ENCODE results near the gene NSMCE1. TPM values are rescaled to one million over a fixed set of nuclear protein-coding genes. Genes with fewer than 3 reads are reported as not detected.
"Not testable (repeated sequence)": the region's sequence is repeated elsewhere in the genome, so short reads cannot be mapped to it uniquely, and the experiment has no call there.

The NSMCE1 gene
- total and polyA plus RNA-seq, 4 donors = 50.4 to 76.9 (median 66.8) TPM

DNA sequence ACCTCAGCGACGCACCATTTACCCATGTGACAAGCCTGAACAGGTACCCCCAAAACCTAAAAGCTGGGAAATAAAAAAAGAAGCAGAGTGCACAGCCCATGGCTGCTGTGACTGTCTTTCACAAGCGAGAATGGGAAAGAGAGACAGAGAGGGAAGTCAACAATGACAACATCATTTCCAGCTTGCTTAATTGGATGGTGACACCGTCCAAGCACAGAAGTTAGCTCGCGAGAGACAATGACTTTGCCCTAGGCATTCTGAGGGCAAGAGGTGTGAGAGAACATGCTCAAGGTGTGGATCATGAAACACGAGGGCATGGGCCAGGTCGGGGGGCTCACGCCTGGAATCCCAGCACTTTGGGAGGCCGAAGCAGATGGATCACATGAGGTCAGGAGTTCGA is 19.3 kb upstream of the NSMCE1 start:
- no peaks in the 10 kb centered on the region for H3K9me3 ChIP-seq (ENCODE audit: control insufficient read depth, insufficient read depth, low read length)
- H3K4me3 ChIP-seq (ENCODE audit: low read depth, low read length) = no peak overlapping the region
- no peak for DNase-seq (ENCODE audit: low read depth in 4 of 6, low spot score in 6 of 6)
- H3K4me1 ChIP-seq (ENCODE audit: control insufficient read depth, insufficient read depth, low read length) = no peaks in the 10 kb centered on the region
- H3K27ac ChIP-seq (ENCODE audit: low read depth, low read length) = no peak overlapping the region
- H3K27me3 ChIP-seq (ENCODE audit: control insufficient read depth, insufficient read depth, low read length) = no peaks in the 10 kb centered on the region
- 96% methylated on average over 11 of the region's 11 CpGs for WGBS (ENCODE audit: insufficient coverage)
- no peaks in the 10 kb centered on the region for H3K36me3 ChIP-seq (ENCODE audit: control insufficient read depth, insufficient read depth, low read length)

DNA sequence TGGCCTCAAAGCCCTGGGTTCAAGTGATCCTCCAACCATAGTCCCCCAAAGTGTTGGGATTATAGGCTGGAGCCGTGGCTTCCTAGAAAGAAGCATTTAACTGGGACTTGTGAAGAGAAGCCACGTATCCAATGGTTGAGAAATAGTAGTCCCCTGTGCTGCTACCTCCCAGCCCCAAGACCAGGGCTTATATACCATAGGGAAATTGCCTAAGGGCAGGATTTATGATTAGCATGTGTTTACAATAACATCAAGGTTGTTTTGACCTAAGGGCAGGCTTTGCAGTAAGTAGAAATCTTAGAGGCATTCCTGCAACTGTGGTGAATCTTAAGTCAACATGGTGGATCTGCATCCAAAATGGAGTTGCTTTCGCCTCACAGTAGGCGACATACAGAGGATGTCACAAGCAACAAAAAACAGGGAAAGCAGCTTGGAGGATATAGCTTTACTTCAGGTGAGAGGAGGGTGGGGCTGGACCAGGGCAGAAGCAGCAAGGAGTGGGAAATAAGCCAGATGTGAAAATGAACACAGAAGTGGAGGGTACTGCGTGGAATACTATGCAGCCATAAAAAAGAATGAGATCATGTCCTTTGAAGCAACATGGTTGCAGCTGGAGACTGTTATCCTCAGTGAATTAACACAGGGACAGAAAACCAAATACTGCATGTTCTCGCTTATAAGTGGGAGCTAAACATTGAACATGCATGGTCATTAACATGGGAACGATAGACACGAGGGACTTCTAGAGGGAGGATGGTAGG is 18.7 kb upstream of the NSMCE1 start:
- Histone ChIP-seq H3K27me3 (ENCODE audit: control insufficient read depth, insufficient read depth, low read length) (no peaks in the 10 kb centered on the region), H3K4me3 (ENCODE audit: low read depth, low read length) (no peak overlapping the region), H3K9me3 (ENCODE audit: control insufficient read depth, insufficient read depth, low read length) (no peaks in the 10 kb centered on the region), H3K27ac (ENCODE audit: low read depth, low read length) (no peak overlapping the region), H3K36me3 (ENCODE audit: control insufficient read depth, insufficient read depth, low read length) (no peaks in the 10 kb centered on the region), H3K4me1 (ENCODE audit: control insufficient read depth, insufficient read depth, low read length) (no peaks in the 10 kb centered on the region)
- 98% methylated on average over 6 of the region's 8 CpGs for WGBS (ENCODE audit: insufficient coverage)
- DNase-seq (ENCODE audit: low read depth in 4 of 6, low spot score in 6 of 6) = no peak

DNA sequence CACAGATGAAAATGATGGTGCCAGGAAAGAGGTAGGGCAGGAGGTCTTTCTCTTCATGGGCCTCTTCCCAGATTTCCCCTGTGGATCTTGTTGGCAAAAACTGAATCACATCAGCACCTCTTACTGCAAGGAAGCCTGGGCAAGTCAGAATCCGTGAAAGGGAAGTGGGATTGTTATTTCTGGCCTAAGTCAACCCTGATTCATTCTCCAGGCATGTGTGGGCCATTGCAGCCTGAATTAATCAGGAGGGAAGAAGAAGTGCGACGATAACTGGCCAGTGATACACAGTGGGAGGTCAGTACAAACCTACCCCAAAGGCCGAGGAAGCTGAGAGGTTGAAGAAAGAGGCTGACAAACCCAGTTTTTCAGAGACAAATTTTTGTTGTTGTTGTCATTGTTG is 17.9 kb upstream of the NSMCE1 start:
- no peaks in the 10 kb centered on the region for H3K9me3 ChIP-seq (ENCODE audit: control insufficient read depth, insufficient read depth, low read length)
- no peaks in the 10 kb centered on the region for H3K36me3 ChIP-seq (ENCODE audit: control insufficient read depth, insufficient read depth, low read length)
- no peaks in the 10 kb centered on the region for H3K27me3 ChIP-seq (ENCODE audit: control insufficient read depth, insufficient read depth, low read length)
- no peak overlapping the region for H3K4me3 ChIP-seq (ENCODE audit: low read depth, low read length)
- no peak overlapping the region for H3K27ac ChIP-seq (ENCODE audit: low read depth, low read length)
- peak in 1 of 6 donors; percentile 18 for DNase-seq (ENCODE audit: low read depth in 4 of 6, low spot score in 6 of 6)
- no peaks in the 10 kb centered on the region for H3K4me1 ChIP-seq (ENCODE audit: control insufficient read depth, insufficient read depth, low read length)
- WGBS (ENCODE audit: insufficient coverage) = no CpG with 5 or more reads among the region's 4 CpGs

DNA sequence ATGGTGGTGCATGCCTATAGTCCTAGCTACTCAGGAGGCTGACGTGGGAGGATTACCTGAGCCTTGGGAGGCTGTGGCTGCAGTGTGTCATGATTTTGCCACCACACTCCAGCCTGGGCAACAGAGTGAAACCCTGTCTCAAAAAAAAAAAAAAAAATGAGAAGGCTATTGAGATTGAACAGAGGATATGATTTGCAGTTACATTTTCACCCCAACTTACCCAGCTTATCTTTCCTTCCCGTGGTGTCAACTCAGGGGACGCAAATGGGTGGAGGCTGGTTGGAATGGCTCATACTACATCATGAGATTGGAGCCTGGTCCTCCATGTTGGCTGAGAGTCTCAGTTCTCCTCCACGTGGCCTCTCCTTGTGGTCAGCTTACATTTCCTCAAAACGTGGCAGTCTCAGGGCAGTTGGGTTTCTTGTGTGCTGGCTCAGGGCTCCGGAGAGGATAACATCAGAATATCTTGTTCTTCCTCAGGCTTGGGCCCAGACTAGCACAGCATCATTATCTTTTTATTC is 17.2 kb upstream of the NSMCE1 start:
- Histone ChIP-seq H3K36me3 (ENCODE audit: control insufficient read depth, insufficient read depth, low read length) (no peaks in the 10 kb centered on the region), H3K27ac (ENCODE audit: low read depth, low read length) (no peak overlapping the region), H3K4me1 (ENCODE audit: control insufficient read depth, insufficient read depth, low read length) (no peaks in the 10 kb centered on the region), H3K4me3 (ENCODE audit: low read depth, low read length) (no peak overlapping the region), H3K27me3 (ENCODE audit: control insufficient read depth, insufficient read depth, low read length) (no peaks in the 10 kb centered on the region), H3K9me3 (ENCODE audit: control insufficient read depth, insufficient read depth, low read length) (no peaks in the 10 kb centered on the region)
- no peak for DNase-seq (ENCODE audit: low read depth in 4 of 6, low spot score in 6 of 6)
- WGBS (ENCODE audit: insufficient coverage) = 86% methylated on average over 4 of the region's 6 CpGs

DNA sequence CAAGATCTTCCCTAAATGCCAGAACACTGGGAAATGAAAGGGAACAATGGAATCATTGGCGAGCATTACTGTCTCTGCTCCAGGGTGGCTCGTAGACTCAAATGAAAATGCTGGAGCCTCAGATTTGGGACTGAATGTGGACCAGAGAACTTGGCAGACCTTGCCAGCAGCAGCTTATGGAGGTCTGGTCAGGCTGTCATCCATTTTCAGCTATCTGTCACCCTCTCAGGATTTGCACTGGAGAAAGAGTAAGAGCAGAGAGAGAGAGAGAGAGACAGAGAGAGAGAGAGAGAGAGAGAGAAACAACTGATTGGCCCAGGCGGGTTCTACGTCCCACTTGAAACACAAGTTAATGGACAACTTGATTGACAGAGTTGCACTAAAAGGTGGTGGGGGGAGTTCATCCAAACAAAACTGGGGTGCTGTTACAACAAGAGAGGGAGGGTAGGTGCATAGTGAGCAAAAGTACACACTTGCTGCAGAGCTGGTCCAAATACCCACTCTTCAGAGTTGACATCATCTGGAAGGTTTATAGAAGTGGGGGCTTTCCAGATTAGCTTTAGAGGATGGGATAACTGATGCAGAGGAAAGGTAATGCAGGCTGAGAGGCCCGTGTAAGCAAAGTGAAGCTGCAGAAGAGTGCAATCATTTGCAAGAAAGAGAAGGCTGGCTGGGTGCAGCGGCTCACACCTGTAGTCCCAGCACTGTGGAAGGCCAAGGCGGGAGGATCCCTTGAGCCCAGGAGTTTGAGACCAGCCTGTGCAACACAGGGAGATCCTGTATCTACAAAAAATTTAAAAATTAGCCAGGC is 16.5 kb upstream of the NSMCE1 start:
- Histone ChIP-seq H3K27ac (ENCODE audit: low read depth, low read length) (no peak overlapping the region), H3K27me3 (ENCODE audit: control insufficient read depth, insufficient read depth, low read length) (no peaks in the 10 kb centered on the region), H3K4me3 (ENCODE audit: low read depth, low read length) (no peak overlapping the region), H3K9me3 (ENCODE audit: control insufficient read depth, insufficient read depth, low read length) (no peaks in the 10 kb centered on the region), H3K36me3 (ENCODE audit: control insufficient read depth, insufficient read depth, low read length) (no peaks in the 10 kb centered on the region), H3K4me1 (ENCODE audit: control insufficient read depth, insufficient read depth, low read length) (no peaks in the 10 kb centered on the region)
- DNase-seq (ENCODE audit: low read depth in 4 of 6, low spot score in 6 of 6) = no peak
- 63% methylated on average over 6 of the region's 7 CpGs for WGBS (ENCODE audit: insufficient coverage)

DNA sequence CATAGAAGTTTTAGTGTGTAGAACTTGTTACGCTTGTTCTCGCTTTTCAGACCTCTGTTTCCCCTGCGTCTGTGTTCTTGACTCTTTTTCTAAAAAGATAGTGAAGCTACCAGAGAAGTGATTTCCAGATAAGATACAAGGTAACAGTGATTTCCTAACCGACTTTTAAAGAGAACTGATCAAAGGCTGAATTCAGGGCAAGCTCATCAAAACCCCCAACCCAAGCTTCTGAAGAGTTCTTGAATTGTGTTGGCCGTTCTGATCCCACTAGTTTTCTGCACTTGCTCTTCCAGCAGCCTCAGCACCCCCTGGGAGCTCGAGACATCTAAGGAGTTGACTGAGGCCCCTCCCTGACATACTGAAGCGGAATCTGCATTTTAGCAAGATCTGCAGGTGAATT is 12.7 kb upstream of the NSMCE1 start:
- no peaks in the 10 kb centered on the region for H3K9me3 ChIP-seq (ENCODE audit: control insufficient read depth, insufficient read depth, low read length)
- 50% methylated on average over 4 of the region's 7 CpGs for WGBS (ENCODE audit: insufficient coverage)
- no peaks in the 10 kb centered on the region for H3K4me1 ChIP-seq (ENCODE audit: control insufficient read depth, insufficient read depth, low read length)
- no peak overlapping the region for H3K27ac ChIP-seq (ENCODE audit: low read depth, low read length)
- DNase-seq (ENCODE audit: low read depth in 4 of 6, low spot score in 6 of 6) = peak in 1 of 6 donors; percentile 8
- no peak overlapping the region for H3K4me3 ChIP-seq (ENCODE audit: low read depth, low read length)
- no peaks in the 10 kb centered on the region for H3K27me3 ChIP-seq (ENCODE audit: control insufficient read depth, insufficient read depth, low read length)
- H3K36me3 ChIP-seq (ENCODE audit: control insufficient read depth, insufficient read depth, low read length) = no peaks in the 10 kb centered on the region

DNA sequence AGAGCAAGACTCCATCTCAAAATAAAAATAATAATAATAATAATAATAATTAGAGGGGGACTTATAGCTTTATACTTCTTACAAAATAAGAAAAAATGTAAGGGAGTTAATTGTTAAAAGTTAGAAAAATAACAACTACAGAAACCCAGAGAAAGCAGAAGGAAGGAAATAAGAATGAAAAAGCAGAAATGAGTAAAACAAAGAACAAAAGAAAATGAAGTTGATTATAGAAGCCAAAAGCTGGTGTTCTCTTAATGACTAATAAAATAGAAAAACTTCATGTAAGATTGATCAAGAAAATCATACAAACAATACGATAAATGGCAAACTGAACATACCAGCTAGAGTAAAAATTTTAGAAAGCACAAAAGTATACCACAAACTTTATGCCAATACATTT is 6.8 kb upstream of the NSMCE1 start:
- DNase-seq (ENCODE audit: low read depth in 4 of 6, low spot score in 6 of 6) = no peak
- H3K9me3 ChIP-seq (ENCODE audit: control insufficient read depth, insufficient read depth, low read length) = no peaks in the 10 kb centered on the region
- H3K27me3 ChIP-seq (ENCODE audit: control insufficient read depth, insufficient read depth, low read length) = no peaks in the 10 kb centered on the region
- no CpG with 5 or more reads among the region's 1 CpG for WGBS (ENCODE audit: insufficient coverage)
- H3K4me1 ChIP-seq (ENCODE audit: control insufficient read depth, insufficient read depth, low read length) = no peaks in the 10 kb centered on the region
- no peaks in the 10 kb centered on the region for H3K36me3 ChIP-seq (ENCODE audit: control insufficient read depth, insufficient read depth, low read length)
- H3K4me3 ChIP-seq (ENCODE audit: low read depth, low read length) = no peak overlapping the region
- no peak overlapping the region for H3K27ac ChIP-seq (ENCODE audit: low read depth, low read length)

DNA sequence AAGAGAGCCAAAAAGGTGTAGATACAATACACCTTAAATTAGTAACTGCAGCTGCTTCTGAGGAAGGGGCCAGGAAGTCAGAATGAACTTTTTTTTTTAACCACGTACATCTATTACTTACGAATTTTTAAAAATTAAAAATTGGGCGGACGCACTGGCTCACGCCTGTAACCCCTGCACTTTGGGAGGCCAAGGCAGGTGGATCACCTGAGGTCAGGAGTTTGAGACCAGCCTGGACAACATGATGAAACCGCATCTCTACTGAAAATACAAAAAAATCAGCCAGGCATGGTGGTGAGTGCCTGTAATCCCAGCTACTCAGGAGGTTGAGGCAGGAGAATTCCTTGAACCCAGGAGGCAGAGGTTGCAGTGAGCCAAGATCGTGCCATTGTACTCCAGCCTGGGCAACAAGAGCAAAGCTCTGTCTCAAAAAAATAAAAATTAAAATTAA is 5.9 kb upstream of the NSMCE1 start:
- DNase-seq (ENCODE audit: low read depth in 4 of 6, low spot score in 6 of 6); H3K27ac ChIP-seq (ENCODE audit: low read depth, low read length); H3K4me1 ChIP-seq (ENCODE audit: control insufficient read depth, insufficient read depth, low read length); H3K9me3 ChIP-seq (ENCODE audit: control insufficient read depth, insufficient read depth, low read length); H3K36me3 ChIP-seq (ENCODE audit: control insufficient read depth, insufficient read depth, low read length); H3K4me3 ChIP-seq (ENCODE audit: low read depth, low read length); H3K27me3 ChIP-seq (ENCODE audit: control insufficient read depth, insufficient read depth, low read length): not testable (repeated sequence)
- 94% methylated on average over 4 of the region's 7 CpGs for WGBS (ENCODE audit: insufficient coverage)

DNA sequence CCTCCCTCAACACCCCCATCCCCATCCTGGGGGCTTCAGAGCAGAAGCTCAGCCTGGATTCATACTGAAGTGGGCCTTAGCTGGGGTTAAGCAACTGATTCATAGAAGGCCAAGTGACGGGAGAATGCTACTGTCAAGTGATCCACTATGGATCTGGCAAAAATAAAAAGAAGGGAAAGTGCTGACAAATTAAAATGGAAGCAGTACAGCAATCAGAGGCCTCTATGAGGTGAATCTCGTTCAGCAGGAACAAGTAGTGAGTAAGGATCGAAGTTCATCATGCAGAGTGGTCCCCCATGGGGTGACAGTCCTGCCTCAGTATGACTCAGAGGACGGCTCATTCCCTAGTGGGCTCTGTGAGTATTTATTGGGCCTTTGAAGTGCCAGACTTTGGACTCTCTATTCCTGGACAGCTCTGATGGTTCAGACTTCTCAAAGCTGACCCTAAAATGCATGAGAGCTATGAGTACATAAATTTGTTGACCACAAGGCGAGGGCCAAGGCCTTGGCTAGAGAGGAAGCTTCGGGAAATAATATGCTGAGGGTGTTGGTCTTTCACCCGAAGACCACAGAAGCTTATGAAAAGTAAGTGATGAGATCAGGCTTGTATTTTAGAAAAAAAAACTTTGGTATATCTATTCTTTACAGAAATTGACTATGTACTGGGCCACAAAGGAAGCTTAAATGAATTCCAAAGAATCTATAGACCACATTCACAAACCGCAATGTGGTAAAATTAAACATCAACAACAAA is 5.3 kb upstream of the NSMCE1 start:
- DNase-seq (ENCODE audit: low read depth in 4 of 6, low spot score in 6 of 6) = no peak
- Histone ChIP-seq H3K4me1 (ENCODE audit: control insufficient read depth, insufficient read depth, low read length) (peaks cover 6% of the 10 kb centered on the region), H3K27me3 (ENCODE audit: control insufficient read depth, insufficient read depth, low read length) (no peaks in the 10 kb centered on the region), H3K4me3 (ENCODE audit: low read depth, low read length) (no peak overlapping the region), H3K36me3 (ENCODE audit: control insufficient read depth, insufficient read depth, low read length) (no peaks in the 10 kb centered on the region), H3K27ac (ENCODE audit: low read depth, low read length) (no peak overlapping the region), H3K9me3 (ENCODE audit: control insufficient read depth, insufficient read depth, low read length) (no peaks in the 10 kb centered on the region)
- 89% methylated on average over 5 of the region's 8 CpGs for WGBS (ENCODE audit: insufficient coverage)
